HG02884 (cell line): ENCODE results near the gene ABHD1.

Source experiments
- ATAC-seq: cut with Tn5 transposase; IDR thresholded peaks from one replicate; pipeline ENCODE4 v1.9.1; 2021; ENCODE audit warnings: mild to moderate bottlenecking, moderate library complexity; ENCODE audit not compliant: unreplicated experiment

ABHD1 gene

GRCh38 chr2:27086724-27087593, 36.7 kb upstream of the ABHD1 start, which contains the start of gene KHK:
KHK (plus strand) TSS chr2:27086772; CDS start chr2:27087260, 488 bp downstream.
- peak; percentile 12 for ATAC-seq

DNA sequence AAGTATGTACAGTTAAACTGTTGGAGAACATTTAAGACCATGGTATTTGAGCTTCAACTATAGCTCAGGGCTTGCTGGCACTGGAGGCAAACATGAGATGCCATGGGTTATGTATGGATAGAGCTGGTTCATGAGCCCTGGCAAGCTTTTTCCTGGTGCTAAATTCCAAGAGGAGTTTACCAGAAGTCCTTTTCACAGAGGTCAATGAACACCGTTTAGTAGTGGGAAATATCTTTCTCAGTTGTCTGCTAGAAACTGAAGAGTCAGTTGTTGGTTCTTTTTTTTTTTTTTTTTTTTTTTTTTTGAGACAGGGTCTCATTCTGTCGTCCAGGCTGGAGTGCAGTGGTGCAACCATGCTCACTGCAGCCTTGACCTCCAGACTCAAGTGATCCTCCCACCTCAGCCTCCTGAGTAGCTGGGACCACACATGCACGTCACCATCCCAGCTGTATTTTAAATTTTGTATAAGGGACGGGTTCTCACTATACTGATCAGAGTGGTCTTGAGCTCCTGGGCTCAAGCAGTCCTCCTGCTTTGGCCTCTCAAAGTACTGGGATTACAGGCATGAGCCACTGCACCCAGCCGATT, 35.7 kb upstream of the ABHD1 start:
- ATAC-seq = no peak

GRCh38 chr2:27088634-27089033, 35.0 kb upstream of the ABHD1 start:
- ATAC-seq = no peak

GRCh38 chr2:27089111-27089954, 34.3 kb upstream of the ABHD1 start:
- ATAC-seq = no peak

- ATAC-seq = no peak
Measured at GRCh38 chr2:27091746-27092695, 31.6 kb upstream of the ABHD1 start.

DNA sequence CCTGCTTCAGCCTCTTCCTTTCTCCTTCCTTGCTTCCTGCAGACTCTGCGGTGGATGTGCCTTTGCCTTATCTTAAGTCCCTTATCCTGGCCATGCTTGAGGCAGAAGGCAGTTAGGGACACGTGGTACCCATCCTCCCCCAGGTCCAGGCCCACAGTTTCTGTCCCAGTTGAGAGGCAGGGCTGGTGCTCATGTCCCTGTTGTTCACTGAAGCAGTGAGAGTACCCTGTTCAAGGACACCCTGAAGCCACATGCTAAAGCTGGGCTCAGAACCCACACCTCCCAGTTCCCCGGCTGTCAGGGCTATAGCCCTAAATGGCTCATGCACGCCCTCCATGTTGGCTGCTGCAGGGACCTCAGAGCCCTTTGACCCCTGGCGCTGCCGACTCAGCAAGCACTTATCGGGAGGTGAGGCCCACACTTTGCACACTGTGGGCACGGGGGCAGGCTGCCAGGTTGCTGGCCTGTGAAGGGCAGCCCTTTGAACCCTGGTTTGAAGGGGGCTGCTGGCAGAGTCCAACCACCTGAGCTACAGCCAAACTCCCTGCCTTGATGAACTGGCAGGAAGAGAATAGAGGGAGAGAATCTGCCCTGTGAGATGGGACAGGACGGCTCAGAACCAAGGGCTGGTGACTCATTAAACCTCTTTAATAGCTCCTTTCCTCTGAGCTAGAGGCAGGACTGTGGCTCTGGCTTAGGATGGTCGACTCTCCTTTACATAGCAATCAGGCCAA, 30.8 kb upstream of the ABHD1 start:
- no peak for ATAC-seq

- ATAC-seq = no peak
Measured at GRCh38 chr2:27093430-27094352, 29.9 kb upstream of the ABHD1 start.

DNA sequence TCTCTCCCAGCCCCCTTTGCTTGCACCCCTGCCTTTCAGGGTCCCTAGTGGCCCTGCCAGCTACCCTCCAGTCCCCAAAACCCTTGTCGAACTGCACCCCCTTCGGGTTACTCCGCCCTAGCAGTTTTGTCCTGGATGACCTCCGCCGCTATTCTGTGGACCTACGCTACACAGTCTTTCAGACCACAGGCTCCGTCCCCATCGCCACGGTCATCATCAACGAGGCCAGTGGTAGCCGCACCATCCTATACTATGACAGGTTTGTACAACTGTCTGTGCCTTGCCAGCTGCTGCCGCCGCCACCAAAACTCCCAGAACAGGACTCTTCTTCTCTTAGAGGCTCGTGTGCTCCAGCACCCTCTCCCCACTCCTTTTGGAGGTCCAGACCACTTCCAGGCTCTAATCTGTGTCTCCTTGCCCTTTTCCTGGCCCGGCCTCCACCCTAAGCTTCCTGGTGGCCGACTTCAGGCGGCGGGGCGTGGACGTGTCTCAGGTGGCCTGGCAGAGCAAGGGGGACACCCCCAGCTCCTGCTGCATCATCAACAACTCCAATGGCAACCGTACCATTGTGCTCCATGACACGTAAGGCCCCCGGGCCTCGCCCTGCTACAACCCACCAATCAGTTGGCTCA, 29.1 kb upstream of the ABHD1 start:
- ATAC-seq = no peak

- no peak for ATAC-seq
Measured at GRCh38 chr2:27095427-27095744, 28.2 kb upstream of the ABHD1 start.

DNA sequence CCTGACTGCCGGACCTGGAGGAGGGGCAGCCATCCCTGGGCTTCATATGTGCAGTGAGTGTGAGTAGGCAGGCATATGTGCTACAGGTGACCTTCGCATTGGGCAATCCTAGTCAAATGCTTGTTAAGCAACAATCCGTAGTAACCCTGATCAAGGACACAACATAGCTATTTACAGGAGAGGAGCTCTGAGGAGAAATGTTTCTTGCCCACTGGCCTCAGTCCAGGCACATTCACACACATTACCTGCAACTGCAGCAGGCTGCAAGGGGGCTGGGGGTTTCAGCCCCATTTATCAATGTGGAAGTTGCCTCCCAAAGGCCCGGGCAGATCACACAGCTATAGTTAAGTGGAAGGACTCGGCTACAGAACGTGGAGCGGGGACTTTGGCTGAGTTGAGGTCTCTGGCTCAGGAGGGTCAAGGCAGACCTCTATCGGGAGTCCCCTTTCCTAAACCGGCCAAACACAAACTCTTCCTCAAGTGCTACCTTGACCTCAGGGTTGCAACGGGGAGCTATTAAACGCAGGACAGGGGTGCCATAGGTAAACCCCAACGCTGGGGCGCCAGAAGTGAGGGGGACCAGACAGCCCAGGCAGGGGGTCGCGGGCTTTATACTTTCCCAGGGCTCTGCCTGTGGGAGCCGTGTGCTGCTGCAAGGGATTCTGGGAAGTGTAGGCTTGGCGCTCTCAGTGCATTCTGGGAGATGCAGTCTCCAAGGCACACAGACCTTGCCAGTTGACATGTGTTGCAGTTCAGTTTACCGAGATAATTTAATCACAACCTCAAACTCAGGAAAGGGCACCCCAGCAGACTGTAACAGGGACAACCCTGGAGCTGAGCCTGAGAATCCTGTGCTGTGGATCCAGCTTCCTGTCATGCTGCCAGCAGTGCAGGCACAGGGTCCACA, 27.6 kb upstream of the ABHD1 start:
- no peak for ATAC-seq

DNA sequence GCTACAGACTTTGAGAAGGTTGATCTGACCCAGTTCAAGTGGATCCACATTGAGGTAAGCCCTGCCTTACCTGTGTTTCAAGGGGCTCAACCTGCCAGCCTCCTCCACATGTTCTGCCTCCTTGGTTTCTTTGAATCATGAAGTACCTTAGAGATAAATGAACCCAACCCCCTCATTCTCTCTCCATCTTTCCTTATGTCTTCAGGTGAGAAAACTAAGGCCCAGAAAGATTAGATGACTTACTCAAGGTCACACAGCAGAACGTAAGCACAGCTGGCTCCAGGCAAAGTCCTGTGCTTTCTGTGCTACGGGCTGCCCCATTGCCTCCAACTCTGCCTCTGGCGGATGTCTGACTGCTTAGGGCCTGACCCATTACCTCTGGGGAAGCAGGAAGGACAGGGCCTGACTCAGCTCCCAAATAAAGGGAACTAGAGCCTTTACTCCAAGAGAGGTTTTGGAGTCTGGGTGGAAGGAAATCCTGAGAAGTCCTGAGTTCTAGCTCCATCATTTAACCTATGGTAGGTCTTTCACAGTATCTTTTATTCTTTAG, 26.8 kb upstream of the ABHD1 start:
- ATAC-seq = no peak

DNA sequence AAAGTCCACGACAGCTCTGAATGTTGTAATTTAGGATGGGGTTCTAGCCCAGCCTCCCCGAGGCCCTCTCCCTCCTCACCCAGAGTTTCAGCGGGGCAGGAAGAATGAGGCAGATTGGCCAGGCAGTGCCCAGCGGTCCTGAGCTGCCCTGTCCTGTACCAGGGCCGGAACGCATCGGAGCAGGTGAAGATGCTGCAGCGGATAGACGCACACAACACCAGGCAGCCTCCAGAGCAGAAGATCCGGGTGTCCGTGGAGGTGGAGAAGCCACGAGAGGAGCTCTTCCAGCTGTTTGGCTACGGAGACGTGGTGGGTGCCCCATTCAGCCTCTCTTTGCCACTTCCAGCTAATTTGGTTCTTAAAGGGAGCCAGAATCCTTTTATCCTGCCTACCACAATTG, 26.3 kb upstream of the ABHD1 start:
- no peak for ATAC-seq

DNA sequence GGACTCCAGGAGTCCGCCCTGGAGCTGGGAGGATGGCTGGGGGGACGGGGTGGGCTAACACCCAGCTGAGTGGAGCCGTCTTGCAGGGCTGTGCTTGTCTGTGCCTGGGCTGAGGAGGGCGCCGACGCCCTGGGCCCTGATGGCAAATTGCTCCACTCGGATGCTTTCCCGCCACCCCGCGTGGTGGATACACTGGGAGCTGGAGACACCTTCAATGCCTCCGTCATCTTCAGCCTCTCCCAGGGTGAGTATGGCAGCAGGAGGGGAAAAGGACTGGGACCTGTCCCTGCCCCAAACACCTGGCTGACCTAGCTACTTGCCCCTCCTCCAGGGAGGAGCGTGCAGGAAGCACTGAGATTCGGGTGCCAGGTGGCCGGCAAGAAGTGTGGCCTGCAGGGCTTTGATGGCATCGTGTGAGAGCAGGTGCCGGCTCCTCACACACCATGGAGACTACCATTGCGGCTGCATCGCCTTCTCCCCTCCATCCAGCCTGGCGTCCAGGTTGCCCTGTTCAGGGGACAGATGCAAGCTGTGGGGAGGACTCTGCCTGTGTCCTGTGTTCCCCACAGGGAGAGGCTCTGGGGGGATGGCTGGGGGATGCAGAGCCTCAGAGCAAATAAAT, 24.2 kb upstream of the ABHD1 start:
- ATAC-seq = no peak

DNA sequence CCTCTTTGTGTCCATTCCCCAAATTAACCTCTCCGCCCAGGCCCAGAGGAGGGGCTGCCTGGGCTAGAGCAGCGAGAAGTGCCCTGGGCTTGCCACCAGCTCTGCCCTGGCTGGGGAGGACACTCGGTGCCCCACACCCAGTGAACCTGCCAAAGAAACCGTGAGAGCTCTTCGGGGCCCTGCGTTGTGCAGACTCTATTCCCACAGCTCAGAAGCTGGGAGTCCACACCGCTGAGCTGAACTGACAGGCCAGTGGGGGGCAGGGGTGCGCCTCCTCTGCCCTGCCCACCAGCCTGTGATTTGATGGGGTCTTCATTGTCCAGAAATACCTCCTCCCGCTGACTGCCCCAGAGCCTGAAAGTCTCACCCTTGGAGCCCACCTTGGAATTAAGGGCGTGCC, 23.6 kb upstream of the ABHD1 start:
- no peak for ATAC-seq

DNA sequence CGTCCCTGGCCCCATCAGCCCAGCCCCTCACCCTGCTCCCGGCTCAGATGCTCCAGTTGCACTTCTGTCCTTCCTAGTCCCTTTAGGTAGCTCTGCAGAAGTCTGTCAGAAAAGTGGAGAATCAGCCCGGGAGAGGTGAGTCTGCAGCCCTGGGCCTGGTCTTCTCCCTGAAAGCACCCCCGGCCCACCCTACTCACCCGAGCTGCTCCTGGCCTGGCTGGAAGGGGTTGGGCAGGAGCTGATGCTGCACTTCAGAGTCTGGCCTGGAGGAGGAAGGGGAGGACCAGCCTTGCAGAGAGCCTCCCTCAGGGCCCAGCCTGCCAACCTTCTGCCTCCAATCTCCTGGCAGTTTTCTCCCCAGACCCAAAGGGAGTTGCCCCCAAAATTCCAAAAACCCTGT, 21.3 kb upstream of the ABHD1 start:
- ATAC-seq = no peak

DNA sequence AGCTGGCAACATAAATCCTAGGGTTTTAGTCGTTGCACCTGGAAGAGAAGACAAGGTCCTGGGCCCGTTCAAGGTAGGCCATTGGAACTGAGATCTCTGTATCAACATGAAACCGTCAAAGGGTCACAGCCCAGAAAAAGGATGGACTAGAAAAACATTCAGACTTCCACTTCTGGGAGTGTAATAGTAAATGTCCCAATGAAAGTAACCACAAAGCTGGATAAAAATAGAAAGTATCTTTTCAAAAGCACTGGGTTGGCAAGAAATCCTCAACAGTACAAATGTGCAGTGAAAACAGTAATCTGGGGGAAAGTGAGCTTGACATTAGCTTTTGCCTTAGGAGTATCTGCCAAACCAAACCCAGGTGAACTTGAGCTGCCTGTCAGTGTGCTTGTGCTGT, 17.6 kb upstream of the ABHD1 start:
- no peak for ATAC-seq

GRCh38 chr2:27108221-27108620, 15.4 kb upstream of the ABHD1 start:
- ATAC-seq = no peak
